ENCODE measurements around the gene DAPK3. TPM values are rescaled to one million over a fixed set of nuclear protein-coding genes. Genes with fewer than 3 reads are reported as not detected.
"Not testable (repeated sequence)": the region's sequence is repeated elsewhere in the genome, so short reads cannot be mapped to it uniquely, and the experiment has no call there.

DAPK3 gene
- total RNA-seq, 1 experiment from 2014 or later: 58.6 TPM

DNA sequence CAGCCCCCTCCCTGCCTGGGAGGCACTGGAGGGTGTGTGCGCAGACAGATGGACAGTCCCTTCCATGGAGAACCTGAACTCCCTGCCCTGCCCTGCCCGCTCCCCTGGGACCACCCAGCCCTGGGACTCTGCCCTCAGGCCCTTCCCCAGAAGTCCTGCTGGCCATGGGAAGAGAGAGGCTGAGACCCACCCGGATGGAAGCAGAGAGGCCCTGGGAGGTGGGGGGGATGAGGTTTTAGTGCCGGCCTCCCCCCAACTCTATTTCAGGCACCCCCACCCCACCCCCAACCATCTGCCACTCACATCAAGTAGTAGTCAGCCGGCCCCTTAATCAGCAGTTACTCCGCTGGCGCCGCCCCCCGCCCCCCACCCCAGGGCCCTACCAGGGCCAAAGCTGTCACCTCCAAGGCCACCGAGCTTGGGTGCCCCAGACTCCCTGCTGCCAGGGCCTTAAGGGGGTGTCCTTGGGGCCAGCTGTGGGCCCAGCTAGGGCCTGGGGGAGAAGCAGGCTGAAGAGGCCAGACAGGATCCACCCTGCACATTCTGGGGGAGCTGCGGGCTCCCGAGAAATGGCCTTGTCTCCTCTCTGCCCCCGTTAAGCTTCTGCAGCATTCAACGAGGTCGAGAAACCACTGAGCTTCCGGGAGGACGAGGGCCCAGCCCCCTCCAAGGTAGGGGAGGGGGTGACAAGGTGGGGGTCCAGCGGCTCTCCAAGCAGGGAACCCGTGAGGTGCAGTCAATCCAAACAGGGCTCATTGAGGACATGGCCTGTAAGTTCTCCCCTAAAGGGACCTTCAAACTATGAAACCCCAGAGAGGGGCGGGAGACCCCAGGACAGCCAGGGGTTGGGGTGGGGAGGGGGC lies 20.7 kb downstream of the DAPK3 start:
- H3K27me3 Mint-ChIP-seq (ENCODE audit: insufficient read depth, unreplicated experiment): no peaks in the 10 kb centered on the region
- peaks cover 11% of the 10 kb centered on the region for H3K4me1 Mint-ChIP-seq (ENCODE audit: low read depth, unreplicated experiment)
- ChIA-PET POLR2A (no interaction called here), CTCF (no interaction called here)
- Histone ChIP-seq H3K9me3 (no peaks in the 10 kb centered on the region), H3K4me1 (peaks cover 6% of the 10 kb centered on the region; the same call in 1 of the 2 replicates), H3K36me3 (ENCODE audit: control insufficient read depth, insufficient read depth, low read length) (no peaks in the 10 kb centered on the region), H3K27me3 (replicated peaks; ENCODE audit: control insufficient read depth, insufficient read depth, low read length) (no peaks in the 10 kb centered on the region), H3K4me3 (ENCODE audit: low read depth, low read length) (no peak overlapping the region)
- peaks cover 6% of the 10 kb centered on the region for H3K36me3 Mint-ChIP-seq (ENCODE audit: insufficient read depth, unreplicated experiment)
- TF ChIP-seq, protein P1, sequence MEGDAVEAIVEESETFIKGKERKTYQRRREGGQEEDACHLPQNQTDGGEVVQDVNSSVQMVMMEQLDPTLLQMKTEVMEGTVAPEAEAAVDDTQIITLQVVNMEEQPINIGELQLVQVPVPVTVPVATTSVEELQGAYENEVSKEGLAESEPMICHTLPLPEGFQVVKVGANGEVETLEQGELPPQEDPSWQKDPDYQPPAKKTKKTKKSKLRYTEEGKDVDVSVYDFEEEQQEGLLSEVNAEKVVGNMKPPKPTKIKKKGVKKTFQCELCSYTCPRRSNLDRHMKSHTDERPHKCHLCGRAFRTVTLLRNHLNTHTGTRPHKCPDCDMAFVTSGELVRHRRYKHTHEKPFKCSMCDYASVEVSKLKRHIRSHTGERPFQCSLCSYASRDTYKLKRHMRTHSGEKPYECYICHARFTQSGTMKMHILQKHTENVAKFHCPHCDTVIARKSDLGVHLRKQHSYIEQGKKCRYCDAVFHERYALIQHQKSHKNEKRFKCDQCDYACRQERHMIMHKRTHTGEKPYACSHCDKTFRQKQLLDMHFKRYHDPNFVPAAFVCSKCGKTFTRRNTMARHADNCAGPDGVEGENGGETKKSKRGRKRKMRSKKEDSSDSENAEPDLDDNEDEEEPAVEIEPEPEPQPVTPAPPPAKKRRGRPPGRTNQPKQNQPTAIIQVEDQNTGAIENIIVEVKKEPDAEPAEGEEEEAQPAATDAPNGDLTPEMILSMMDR (IDR thresholded peaks at IDR 0.05; ENCODE audit: insufficient read depth in 1 of 2, low read depth in 1 of 2, low read length in 1 of 2, severe bottlenecking in 1 of 2, unreplicated experiment in 1 of 2): no peak
- no peaks in the 10 kb centered on the region for H3K9me3 Mint-ChIP-seq (ENCODE audit: unreplicated experiment)
- no peak overlapping the region for H3K4me3 Mint-ChIP-seq (ENCODE audit: unreplicated experiment)
- no peak overlapping the region for H3K27ac Mint-ChIP-seq (ENCODE audit: unreplicated experiment)
- DNase-seq: no peak
- intact Hi-C loops (cut with micrococcal nuclease; ENCODE audit: unreplicated experiment): no loop called here
- no TSS peak for BruUV-seq (replicated peaks)

DNA sequence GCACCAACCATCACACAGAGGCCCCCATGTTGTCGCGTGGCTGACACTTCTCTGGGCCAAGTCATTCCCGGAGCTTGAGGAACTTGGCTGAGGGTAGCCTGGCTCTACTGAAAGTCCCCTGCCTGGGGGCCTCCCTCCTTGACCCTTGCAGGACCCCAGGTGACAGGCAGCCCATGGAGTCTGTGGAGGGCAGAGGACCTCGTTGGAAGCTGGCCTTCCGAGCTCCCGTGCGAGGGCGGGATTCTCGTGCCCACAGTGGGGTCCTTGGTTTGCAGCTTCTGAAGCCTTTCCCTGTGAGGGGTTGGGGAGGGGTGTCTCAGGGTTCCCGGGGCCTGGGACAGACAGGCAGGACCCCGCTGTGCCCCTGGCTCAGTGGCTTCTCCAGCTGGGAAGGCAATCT lies 21.6 kb downstream of the DAPK3 start:
- POLR2A ChIA-PET: no interaction called here
- BruUV-seq (replicated peaks): no TSS peak
- H3K27me3 Mint-ChIP-seq (ENCODE audit: insufficient read depth, unreplicated experiment): no peaks in the 10 kb centered on the region
- CTCF ChIA-PET: no interaction called here
- Histone ChIP-seq H3K4me3 (ENCODE audit: low read depth, low read length) (no peak overlapping the region), H3K27me3 (replicated peaks; ENCODE audit: control insufficient read depth, insufficient read depth, low read length) (no peaks in the 10 kb centered on the region), H3K9me3 (no peaks in the 10 kb centered on the region), H3K4me1 (peaks cover 6% of the 10 kb centered on the region; the same call in 1 of the 2 replicates), H3K36me3 (ENCODE audit: control insufficient read depth, insufficient read depth, low read length) (no peaks in the 10 kb centered on the region)
- intact Hi-C loops (cut with micrococcal nuclease; ENCODE audit: unreplicated experiment): no loop called here
- H3K36me3 Mint-ChIP-seq (ENCODE audit: insufficient read depth, unreplicated experiment): peaks cover 6% of the 10 kb centered on the region
- H3K4me3 Mint-ChIP-seq (ENCODE audit: unreplicated experiment): no peak overlapping the region
- DNase-seq: no peak
- no peaks in the 10 kb centered on the region for H3K9me3 Mint-ChIP-seq (ENCODE audit: unreplicated experiment)
- H3K4me1 Mint-ChIP-seq (ENCODE audit: low read depth, unreplicated experiment): peaks cover 11% of the 10 kb centered on the region
- TF ChIP-seq, protein P1 (IDR thresholded peaks at IDR 0.05; ENCODE audit: insufficient read depth in 1 of 2, low read depth in 1 of 2, low read length in 1 of 2, severe bottlenecking in 1 of 2, unreplicated experiment in 1 of 2): no peak
- H3K27ac Mint-ChIP-seq (ENCODE audit: unreplicated experiment): no peak overlapping the region

DNA sequence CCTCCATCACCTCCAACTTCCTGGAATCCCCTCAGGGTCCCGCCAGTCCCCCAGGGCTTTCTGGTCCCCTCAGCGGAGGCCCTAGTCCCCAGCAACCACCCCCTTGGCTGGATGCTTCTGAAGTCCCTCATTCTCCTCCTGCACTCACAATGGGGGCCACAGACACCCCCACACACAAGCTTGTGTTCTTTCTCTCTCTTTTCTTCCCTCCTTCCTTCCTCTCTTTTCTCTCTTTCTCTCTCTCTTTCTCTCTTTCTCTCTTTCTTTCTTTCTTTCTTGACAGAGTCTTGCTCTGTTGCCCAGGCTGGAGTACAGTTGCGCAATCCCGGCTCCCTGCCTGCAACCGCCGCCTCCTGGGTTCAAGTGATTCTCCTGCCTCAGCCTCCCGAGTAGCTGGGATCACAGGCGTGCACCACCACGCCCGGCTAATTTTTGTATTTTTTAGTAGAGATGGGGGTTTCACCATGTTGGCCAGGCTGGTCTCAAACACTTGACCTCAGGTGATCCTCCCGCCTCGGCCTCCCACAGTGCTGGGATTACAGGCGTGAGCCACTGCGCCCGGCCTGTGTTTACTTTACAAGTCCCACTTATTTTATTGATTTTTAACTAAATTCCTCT lies 23.5 kb downstream of the DAPK3 start:
- H3K4me3 Mint-ChIP-seq (ENCODE audit: unreplicated experiment); H3K4me1 Mint-ChIP-seq (ENCODE audit: low read depth, unreplicated experiment); H3K9me3 Mint-ChIP-seq (ENCODE audit: unreplicated experiment); DNase-seq; CTCF ChIA-PET; H3K36me3 ChIP-seq (ENCODE audit: control insufficient read depth, insufficient read depth, low read length); H3K27ac Mint-ChIP-seq (ENCODE audit: unreplicated experiment); H3K4me1 ChIP-seq; POLR2A ChIA-PET; H3K36me3 Mint-ChIP-seq (ENCODE audit: insufficient read depth, unreplicated experiment); intact Hi-C loops (cut with micrococcal nuclease; ENCODE audit: unreplicated experiment); H3K27me3 Mint-ChIP-seq (ENCODE audit: insufficient read depth, unreplicated experiment); BruUV-seq (replicated peaks); H3K27me3 ChIP-seq (replicated peaks; ENCODE audit: control insufficient read depth, insufficient read depth, low read length); H3K9me3 ChIP-seq; H3K4me3 ChIP-seq (ENCODE audit: low read depth, low read length): not testable (repeated sequence)

All from Caco-2 (cell line).